Esophagus muscularis mucosa (tissue), 3 donors: ENCODE measurements around the gene USF1.
"Not testable (repeated sequence)": the region's sequence is repeated elsewhere in the genome, so short reads cannot be mapped to it uniquely, and the experiment has no call there.

Source experiments
- POLR2A ChIP-seq: fragments of 450-650 bp; IDR thresholded peaks from one replicate; pipeline ENCODE4 v1.6.1; 2017; ENCODE audit warnings: antibody characterized with exemption, moderate library complexity, mild to moderate bottlenecking, low read depth
- POLR2AphosphoS5 ChIP-seq, 2 donors: sonication (generic); formaldehyde crosslinking; IDR thresholded peaks; one replicate each; pipeline ENCODE4 v1.6.1; 2017; ENCODE audit warnings: antibody characterized with exemption in 2 of 2
- TF ChIP-seq, protein P1 (sequence below), 3 experiments: fragments of 200-600 bp in 2 of 3; fragments of 450-650 bp in 1 of 3; sonication (generic) in 2 of 3; IDR thresholded peaks; one replicate each; pipeline ENCODE4 v1.5.1; 2017 to 2019; ENCODE audit warnings: antibody characterized with exemption in 3 of 3, mild to moderate bottlenecking in 2 of 3, moderate library complexity in 1 of 3

GRCh38 chr1:161017181-161017580, 28.6 kb downstream of the USF1 start:
- TF ChIP-seq POLR2AphosphoS5 (IDR thresholded peaks at IDR 0.05); POLR2A: not testable (repeated sequence)
- TF ChIP-seq, protein P1, sequence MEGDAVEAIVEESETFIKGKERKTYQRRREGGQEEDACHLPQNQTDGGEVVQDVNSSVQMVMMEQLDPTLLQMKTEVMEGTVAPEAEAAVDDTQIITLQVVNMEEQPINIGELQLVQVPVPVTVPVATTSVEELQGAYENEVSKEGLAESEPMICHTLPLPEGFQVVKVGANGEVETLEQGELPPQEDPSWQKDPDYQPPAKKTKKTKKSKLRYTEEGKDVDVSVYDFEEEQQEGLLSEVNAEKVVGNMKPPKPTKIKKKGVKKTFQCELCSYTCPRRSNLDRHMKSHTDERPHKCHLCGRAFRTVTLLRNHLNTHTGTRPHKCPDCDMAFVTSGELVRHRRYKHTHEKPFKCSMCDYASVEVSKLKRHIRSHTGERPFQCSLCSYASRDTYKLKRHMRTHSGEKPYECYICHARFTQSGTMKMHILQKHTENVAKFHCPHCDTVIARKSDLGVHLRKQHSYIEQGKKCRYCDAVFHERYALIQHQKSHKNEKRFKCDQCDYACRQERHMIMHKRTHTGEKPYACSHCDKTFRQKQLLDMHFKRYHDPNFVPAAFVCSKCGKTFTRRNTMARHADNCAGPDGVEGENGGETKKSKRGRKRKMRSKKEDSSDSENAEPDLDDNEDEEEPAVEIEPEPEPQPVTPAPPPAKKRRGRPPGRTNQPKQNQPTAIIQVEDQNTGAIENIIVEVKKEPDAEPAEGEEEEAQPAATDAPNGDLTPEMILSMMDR (IDR thresholded peaks at IDR 0.05), result not testable (repeated sequence)
